Left kidney (tissue), 2 donors: ENCODE data around the gene TDRD1. TPM values are rescaled to one million over a fixed set of nuclear protein-coding genes. Genes with fewer than 3 reads are reported as not detected.

Experiments
- DNase-seq: peaks from one replicate; pipeline ENCODE4 v3.0.0-alpha.2; 2013
- polyA plus RNA-seq: library from polyadenylated mRNA; unstranded; fragments of 120-200 nt; gene quantifications from one replicate; pipeline ENCODE4 v1.2.1, GENCODE V29; 2013; ENCODE audit not compliant: insufficient read length

The TDRD1 gene
- polyA plus RNA-seq, 1 donor = 0.05 TPM

DNA sequence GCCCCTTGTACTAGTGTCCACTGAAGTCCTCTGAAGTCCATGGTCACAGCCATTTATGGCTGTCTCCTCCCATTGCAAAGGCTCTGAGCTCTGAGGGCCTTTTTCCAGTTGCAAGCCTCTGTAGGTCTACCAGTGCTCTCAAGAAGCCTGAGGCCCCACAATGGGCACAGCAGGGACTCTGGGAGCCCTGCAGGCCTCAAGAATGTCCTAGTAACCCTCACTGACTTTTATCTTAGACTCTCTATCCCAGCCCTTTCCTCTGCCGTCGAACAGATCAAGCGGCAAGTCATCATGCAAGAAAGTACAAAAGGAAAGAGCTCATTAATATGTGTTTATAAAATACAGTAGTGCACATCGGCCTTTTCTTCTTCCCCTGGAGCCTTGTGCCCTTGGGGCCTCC lies 83.3 kb downstream of the TDRD1 start:
- no peak for DNase-seq

DNA sequence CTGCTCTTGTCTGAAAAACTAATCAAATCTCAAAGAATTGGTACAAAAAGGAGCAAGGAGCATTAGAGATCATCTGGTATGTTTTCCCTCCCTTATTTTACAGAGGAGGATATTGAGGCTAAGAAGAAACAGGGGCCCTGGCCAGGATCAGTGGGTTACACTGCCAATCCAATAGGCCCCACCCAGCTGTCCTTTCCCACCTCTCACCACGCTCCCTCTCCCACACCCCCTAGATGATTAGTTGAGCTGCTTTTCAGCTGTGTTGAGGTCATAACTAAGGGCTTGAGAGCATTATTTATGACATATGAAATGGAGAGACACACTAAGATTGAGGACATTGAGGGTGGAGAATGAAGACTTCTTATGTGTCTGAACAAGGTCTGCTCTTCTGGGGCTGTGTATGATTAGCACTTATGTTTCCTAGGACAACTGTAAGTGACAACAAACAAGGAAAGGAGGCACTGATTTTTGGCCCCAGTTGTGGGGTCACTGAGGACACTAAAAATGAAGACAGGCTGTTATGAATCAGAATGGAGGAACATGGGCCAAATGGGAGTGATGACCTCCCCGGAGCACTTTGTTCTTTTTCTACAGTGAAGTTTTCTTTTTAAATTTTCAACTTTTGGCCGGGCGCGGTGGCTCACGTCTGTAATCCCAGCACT lies 86.4 kb downstream of the TDRD1 start:
- DNase-seq = no peak

DNA sequence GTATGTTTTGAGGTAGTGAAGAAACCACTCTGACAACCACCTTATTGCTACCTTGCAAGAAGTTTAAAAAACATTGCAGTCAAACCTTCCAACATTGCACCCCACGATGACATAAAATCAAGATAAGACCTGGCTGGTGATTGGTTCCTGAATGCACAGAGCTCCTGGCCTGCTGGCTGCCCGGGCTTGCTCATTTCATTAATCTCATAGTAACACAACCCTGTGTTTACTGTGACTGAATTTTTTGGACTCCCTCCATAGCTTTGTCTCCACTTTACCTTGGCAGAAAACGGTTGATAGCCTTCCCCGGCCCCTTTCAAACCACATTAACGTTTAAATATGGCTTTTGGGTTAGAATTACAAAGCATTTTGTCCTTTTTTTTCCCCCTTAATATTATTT lies 87.4 kb downstream of the TDRD1 start:
- DNase-seq = no peak

DNA sequence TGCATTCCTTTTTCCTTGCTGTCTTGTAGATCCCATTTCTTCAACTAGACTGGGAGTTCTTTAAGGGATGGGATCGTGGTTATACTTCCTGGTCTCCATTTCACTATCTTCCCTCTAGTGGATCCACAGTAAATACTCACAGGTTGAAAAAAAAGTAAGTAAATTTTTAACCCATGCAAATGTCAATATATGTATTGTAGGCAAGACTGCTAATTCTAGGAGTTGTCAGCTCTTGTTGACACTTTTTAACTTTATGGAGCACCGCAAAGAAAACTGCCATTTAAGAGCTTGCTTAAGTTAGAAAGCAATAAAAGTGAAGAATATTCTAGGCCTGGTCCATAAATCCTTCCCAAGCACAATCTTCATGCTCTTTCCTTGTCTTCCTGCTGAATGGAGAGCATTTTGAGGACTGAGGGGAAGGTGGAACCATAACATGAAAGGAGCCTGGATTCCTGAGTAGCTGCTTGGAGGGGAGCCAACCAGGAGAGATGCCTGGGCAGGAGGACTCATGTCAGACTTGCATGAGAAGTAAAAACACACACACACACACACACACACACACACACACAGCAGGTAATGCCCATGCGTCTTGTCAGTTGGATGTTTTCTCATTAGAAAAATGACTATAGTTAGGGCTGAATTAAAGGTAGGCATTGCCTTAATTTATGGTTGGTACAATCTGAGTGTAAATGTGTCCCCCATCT lies 92.1 kb downstream of the TDRD1 start:
- no peak for DNase-seq

DNA sequence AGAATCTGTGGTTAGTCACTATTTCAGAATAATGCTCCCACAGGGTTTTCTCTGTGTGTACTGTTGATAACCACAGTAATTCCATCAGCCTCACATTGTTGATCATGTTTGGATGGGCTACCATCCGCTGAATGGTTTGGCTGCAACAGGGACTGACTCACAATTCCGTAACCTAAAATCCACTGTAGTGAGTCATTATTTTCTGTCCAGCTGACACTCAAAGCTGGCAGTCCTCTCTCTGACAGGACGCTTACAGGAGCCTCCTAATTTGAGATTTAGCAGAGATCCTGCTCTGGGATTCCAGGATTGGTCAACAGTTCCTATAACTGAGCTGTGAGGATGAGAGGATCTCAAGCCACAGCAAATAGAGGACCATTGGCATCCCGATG lies 92.6 kb downstream of the TDRD1 start:
- no peak for DNase-seq

DNA sequence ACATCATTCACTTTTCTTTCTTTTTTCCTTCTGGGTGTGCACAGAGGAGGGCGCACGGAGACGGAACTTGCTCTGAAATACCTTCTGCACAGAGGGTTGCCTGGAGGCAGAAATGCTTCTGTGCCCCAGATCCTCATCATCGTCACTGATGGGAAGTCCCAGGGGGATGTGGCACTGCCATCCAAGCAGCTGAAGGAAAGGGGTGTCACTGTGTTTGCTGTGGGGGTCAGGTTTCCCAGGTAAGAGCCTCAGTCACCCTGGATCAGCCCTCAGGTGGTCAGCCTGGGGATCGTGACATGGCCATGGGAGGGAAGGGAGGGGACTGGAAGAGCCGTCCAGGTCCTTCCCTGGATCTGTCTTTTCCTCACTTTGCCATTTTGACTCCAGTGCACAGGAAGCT lies 93.5 kb downstream of the TDRD1 start:
- DNase-seq = no peak

DNA sequence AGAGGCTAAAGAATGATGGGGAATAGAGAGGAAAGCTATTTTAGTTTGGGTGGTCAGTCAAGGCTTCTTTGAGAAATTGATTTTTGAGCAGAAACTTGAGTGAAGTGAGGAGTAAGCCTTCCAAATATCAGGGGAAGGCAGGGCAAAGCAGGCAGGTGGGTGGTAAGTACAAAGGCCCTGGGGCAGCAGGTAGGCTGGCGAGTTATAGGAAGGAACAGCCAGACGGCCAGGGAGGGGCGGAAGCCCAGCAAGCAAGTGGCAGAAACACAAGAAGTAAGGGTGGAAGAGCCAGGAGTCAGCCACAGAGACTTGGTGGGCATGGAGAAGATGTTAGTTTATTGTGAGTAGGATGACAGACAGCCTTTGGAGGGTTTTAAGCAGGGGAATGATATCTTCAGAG lies 94.8 kb downstream of the TDRD1 start:
- DNase-seq = no peak

DNA sequence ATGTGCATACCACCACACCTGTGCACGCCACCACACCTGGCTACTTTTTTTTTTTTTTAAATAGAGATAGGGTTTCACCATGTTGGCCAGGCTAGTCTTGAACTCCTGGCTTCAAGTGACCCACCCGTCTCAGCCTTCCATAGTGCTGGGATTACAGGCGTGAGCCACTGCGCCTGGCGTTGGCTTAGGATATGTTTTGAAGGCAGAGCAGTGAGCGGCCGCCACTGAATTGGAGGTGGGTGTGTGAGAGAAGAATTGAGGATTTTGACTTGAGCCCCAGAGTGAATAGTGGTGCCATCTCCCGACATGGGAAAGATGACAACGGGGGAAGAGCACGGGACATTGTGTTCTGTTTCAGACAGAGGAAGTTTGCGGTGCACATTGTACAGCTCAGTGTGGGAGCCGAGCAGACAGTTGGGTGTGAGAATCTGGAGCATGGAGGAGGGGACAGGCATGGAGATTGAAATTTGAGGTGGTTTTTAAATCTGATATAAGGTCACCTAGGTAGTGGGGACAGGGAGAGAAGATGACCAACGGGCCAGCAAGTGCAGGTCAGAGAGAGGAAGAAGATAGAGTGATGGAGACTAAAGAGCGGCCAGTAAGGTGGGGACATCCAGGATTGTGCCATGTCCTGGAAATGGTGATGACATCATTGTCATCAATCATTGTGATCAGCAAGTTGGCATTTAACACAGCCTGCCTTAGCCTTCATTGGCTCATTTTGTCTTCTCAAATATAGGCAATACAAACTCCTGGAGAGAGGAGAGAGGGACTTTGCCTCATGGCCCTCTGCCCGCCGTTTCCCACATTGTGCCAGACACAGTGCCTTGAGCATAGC lies 95.7 kb downstream of the TDRD1 start:
- DNase-seq = no peak

DNA sequence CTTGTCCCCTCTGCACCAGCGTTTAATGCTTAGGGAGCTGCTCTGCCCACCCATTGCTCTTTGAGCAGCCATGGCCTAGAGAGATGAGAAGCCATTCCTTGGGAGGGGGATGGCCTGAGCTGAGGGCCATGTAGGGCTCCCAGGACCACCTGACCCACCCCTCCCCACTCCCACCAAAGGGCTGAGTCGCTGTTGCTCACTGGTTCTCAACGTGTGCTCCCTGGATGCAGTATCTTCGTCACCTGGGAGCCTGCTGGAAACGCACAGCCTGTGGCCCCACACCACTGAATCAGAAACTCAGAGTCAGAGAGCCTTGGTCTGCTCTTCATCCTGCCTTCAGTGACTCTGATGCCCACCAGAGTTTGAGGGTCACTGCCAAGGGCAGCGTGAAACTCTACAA lies 96.9 kb downstream of the TDRD1 start:
- no peak for DNase-seq

DNA sequence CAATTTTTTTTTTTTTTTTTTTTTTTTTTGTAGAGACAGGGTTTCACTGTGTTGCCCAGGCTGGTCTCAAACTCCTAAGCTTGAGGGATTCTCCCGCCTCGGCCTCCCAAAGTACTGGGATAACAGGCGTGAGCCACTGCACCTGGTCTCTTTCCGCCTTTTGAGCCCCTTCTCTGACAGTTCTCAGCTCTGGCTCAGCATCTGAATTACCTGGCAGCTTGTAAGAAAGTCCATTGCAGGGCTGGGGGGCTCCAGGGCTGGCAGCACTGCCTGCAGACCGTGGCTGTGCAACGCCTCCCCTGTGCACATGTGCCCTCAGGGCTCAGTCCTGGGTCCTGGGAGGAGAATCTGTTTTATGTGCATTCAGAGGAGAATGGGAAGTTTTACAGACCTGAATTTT lies 97.5 kb downstream of the TDRD1 start:
- DNase-seq = no peak

DNA sequence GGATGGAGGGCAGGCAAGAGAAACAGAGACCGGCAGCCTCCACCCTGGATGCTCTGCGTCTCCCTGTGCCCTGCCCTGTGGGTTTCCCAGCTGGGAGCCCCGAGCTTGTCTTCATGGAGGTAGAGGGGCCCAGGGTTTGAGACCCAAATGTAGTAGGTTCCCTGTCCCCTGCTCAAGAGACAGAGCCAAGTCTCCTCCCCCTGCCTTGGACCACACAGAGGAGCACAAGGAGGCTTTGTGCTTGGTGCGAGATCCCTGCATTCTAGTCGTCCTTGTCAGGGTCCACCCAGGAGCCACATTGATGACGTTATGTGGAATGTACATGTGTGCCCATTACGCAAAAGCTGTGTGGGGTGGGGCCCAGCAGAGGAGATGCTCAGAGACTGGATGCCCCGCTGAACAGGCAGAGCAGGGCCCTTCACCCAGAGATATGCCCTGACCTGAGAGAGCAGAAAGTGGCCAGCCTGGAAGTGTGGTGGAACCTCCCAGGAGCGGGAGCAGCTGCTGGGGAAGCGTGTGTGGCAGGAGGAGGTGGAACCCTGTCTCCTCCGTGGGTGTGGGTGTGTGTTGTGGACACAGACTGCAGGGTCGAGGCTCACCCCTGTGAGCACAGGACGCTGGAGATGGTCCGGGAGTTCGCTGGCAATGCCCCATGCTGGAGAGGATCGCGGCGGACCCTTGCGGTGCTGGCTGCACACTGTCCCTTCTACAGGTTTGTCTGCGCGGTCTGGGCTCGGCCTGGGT lies 99.2 kb downstream of the TDRD1 start:
- DNase-seq = no peak

DNA sequence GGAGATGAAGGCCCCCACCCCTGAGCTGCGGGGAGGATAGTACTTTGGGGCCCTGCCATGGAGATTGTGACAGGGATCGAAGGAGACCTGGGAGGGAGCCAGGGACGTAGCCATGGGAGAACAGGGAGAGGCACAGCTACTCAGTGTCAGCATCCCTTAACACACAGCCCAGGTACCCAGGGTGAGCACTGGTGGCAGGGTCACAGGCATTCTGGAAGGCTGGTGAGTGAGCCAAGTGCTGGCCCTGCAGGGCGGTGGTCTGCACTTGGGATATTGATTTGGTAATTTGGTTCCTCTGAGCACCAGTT lies 99.7 kb downstream of the TDRD1 start:
- no peak for DNase-seq

DNA sequence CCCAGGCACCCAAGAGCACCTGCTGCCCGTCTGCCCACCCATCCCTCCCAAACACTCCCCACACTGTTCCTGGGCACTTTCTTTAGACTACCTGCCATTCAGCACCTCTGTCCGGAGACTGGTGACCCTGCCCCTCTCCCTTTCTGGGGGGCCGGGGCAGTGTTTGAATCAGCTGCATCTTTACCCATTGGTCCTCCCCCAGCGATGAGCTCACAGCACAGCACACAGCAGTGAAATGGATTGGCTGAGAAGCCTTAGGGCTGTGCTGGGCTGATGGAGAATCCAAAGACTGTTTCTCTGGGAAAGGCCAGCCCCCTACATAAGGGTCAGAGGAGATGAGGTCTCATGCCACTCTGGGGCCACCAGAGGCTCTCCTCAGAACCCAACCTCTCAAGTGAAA lies 100.1 kb downstream of the TDRD1 start:
- DNase-seq = no peak

DNA sequence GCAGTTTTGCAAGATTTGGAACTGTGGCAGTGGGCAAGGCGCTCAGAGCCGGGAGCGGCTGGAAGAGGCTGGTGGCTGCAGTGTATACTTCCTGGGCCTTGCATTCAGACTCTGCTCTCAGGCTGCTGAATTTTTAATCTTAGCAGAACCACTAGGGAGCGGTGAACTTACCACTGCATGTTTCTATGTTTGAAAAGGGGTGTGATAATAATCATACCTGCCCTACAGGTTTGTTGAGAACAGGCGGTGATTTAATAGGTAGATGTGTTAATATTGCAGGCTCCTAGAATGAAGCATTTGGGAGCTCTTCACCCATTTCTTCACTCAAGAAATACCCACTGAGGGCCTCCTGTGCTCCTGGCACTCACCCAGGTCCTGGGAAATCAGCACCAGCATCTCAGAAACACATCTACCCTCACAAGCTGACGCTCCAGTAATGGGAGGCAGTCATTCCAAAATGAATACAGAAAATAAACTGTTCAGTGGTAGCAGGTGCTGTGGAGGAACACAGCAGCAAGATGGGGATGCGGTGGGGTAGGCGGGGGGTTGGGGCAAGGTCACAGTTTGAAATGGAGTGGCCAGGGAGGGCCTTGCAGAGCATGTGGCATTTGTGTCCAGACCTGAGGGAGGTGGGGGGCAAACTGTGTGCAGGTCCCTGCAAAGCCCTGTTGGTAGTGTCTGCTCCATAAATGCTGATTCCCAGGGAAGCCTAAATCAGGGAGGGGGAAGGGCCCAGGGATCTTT lies 100.9 kb downstream of the TDRD1 start:
- DNase-seq = no peak

DNA sequence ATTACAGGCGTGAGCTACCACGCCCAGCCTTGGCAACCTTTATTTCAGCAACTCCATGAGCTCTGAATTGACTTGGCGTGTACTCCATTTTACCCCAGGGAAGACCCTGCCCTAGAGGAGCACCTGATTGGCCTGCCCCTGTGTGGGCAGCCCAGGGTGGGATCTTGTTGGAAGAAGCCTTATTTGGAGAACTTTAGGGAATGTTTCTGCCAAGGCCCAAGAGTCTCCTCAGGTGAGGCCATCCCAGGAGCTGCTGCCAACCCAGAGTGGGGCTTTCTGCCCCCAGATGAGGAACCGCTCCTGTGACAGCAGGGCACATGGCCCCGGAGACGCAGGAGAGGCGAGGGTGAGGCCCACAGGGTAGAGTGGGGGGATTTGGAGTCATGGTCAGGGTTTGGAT lies 101.9 kb downstream of the TDRD1 start:
- no peak for DNase-seq

DNA sequence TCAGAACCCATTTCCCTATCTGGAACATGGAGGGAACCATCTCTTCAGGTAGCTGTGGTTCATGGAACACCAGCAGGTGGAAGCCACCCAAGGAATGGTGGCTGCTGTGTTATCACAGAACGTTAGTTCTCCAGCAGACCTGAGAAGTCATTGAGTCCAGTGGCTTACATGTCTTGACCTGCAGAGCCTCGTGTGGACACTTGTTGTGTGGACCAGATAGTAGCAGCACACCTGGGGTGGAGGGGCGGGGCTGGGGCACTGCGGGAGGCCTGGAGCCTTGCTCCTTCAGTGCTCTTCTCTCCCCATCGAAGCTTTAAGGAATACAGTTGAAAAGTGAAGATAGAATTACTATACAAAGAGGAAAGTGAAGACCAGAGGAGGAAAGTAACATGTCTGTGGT lies 102.3 kb downstream of the TDRD1 start:
- DNase-seq = no peak

Other genes with a start within 250 kb of the TDRD1 start
- 0.12 TPM for gene ADRB1, start 135.5 kb upstream of the TDRD1 start, polyA plus RNA-seq
- 33.9 TPM for gene CCDC186, start 5.2 kb upstream of the TDRD1 start, polyA plus RNA-seq
- gene VWA2, start 59.9 kb downstream of the TDRD1 start, polyA plus RNA-seq = 2.3 TPM
- 39.1 TPM for gene AFAP1L2, start 225.1 kb downstream of the TDRD1 start, polyA plus RNA-seq